Measurements from ENCODE around the gene CLDN20. TPM values are rescaled to one million over a fixed set of nuclear protein-coding genes. Genes with fewer than 3 reads are reported as not detected.
"Not testable (repeated sequence)": the region's sequence is repeated elsewhere in the genome, so short reads cannot be mapped to it uniquely, and the experiment has no call there.

The CLDN20 gene
- total RNA-seq, 2 experiments from 2014 or later = not detected

DNA sequence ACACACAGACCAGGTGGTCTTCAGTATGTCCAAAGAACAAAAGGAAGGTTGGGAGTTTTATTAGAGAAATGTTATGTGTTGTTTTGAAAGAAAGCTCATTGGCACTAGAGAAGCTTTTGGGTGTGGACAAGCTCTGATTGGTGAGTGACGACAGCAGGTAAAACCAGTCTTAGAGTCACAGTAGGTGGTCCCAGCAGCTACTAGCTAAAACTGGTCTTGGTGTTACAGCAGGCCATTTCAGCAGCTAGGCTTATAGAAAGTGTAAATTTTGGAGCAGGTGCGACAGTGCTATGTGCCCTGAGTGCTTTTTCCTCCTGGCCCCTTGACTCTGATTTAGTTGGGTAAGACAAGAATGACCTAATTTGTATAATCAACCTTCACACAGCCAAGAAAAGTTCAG, 3.6 kb downstream of the CLDN20 start:
- Mint-ChIP-seq H3K9me3 (no peaks in the 10 kb centered on the region), H3K27me3 (no peaks in the 10 kb centered on the region), H3K36me3 (peaks cover 18% of the 10 kb centered on the region), H3K27ac (no peak overlapping the region), H3K4me1 (peaks cover 3% of the 10 kb centered on the region), H3K4me3 (no peak overlapping the region)
- ATAC-seq (ENCODE audit: low read depth) (no peak), DNase-seq (no peak)
- POLR2A ChIA-PET = interaction anchor here (1.0 kb wide), 1 partner anchor 13 kb away, joined by 7 read pairs; no protein-coding TSS in a partner anchor

DNA sequence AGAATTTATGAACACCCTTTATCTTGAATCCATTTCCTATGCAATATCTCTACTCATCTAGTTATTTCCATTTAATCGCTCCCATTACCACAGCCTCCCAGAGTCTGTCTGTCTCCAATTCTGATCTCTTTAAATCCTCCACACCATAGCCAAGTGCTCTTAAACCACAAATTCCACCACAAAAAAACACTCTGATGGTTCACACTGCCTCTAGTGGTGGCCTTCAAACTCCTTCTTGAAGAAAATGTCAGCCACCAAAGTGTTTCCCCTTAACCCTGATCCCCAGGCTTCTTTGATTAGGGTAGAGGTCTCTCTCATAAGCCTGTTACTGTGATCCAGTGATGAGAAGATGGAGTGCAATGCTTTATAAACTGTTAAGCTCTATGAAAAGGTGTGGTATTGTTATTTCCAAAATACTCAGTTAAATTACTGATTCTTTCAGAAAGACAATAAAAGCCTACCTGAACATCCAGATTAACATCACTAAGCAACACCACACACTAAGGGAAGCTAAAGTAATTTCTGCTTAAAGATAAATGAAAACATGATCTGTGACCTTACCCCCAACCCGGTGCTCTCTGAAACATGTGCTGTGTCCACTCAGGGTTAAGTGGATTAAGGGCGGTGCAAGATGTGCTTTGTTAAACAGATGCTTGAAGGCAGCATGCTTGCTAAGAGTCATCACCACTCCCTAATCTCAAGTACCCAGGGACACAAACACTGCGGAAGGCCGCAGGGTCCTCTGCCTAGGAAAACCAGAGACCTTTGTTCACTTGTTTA, 4.5 kb downstream of the CLDN20 start:
- Mint-ChIP-seq H3K36me3 (peaks cover 18% of the 10 kb centered on the region), H3K27ac (peak overlapping the region; percentile 4)
- peak; percentile 54 for ATAC-seq (ENCODE audit: low read depth)
- POLR2A ChIA-PET, H3K27me3 Mint-ChIP-seq, DNase-seq, H3K4me1 Mint-ChIP-seq, H3K4me3 Mint-ChIP-seq, H3K9me3 Mint-ChIP-seq: not testable (repeated sequence)

- ATAC-seq (ENCODE audit: low read depth) = no peak
- POLR2A ChIA-PET = no interaction called here
- Mint-ChIP-seq H3K27ac (no peak overlapping the region), H3K9me3 (no peaks in the 10 kb centered on the region), H3K36me3 (peaks cover 17% of the 10 kb centered on the region), H3K4me1 (peaks cover 6% of the 10 kb centered on the region), H3K27me3 (no peaks in the 10 kb centered on the region), H3K4me3 (no peak overlapping the region)
- DNase-seq = no peak
Measured at GRCh38 chr6:155269765-155270164, 6.0 kb downstream of the CLDN20 start.

DNA sequence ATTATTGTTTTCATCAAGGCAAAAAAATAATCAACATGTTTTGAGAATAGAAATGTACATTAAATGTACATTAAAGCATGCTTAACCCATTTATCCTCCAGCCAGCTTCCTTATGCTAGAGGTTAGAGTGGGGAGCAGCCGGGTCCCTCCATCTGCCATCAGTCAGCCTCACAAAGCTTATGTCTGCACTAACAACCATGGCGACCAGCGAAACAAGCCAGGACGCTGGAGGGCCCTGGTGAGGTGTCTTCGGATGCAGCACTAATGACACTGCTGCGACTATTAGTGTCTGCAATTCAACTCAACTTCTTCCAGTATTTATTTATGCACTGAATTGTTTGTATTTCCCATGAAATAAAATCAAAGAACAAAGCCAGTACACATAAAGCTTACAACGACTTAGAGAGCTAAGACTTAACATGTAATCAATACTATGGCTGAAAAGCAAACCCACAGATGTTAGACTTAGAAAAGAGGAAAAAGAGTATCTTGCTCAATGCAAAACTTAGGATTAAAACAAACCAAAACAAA, 6.8 kb downstream of the CLDN20 start:
- H3K36me3 Mint-ChIP-seq = peaks cover 22% of the 10 kb centered on the region
- ATAC-seq (ENCODE audit: low read depth) = no peak
- H3K4me1 Mint-ChIP-seq = peaks cover 6% of the 10 kb centered on the region
- POLR2A ChIA-PET = no interaction called here
- H3K27me3 Mint-ChIP-seq = no peaks in the 10 kb centered on the region
- no peak overlapping the region for H3K27ac Mint-ChIP-seq
- no peaks in the 10 kb centered on the region for H3K9me3 Mint-ChIP-seq
- DNase-seq = no peak
- H3K4me3 Mint-ChIP-seq = no peak overlapping the region

DNA sequence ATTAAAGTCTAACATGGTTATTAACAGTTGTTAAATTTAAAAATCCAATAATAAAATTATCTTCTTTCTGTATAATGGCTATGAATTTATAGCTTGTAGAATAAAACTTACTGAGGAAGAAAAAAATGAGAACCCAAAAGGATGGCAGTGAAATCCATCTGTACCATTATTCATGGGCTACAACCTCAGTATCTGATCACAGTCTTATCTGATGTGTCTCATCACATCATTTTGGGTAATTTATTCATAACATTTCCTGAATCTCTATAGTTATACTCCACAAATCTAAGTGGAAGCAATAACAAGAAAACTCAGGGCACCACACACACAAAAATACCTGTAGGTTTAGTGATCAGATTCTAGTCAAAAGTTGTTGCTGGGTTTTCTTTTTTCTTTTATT, 7.3 kb downstream of the CLDN20 start:
- no peak for ATAC-seq (ENCODE audit: low read depth)
- Mint-ChIP-seq H3K9me3 (no peaks in the 10 kb centered on the region), H3K36me3 (peaks cover 25% of the 10 kb centered on the region), H3K4me1 (peaks cover 6% of the 10 kb centered on the region), H3K27ac (no peak overlapping the region), H3K4me3 (no peak overlapping the region), H3K27me3 (no peaks in the 10 kb centered on the region)
- no peak for DNase-seq
- POLR2A ChIA-PET = no interaction called here

GRCh38 chr6:155272353-155273232, 8.8 kb downstream of the CLDN20 start:
- POLR2A ChIA-PET = interaction anchor here (0.9 kb wide), 1 partner anchor 14 kb away, joined by 3 read pairs; no protein-coding TSS in a partner anchor
- Mint-ChIP-seq H3K36me3 (peaks cover 22% of the 10 kb centered on the region), H3K27me3 (no peaks in the 10 kb centered on the region), H3K9me3 (no peaks in the 10 kb centered on the region), H3K4me1 (peaks cover 6% of the 10 kb centered on the region), H3K27ac (no peak overlapping the region), H3K4me3 (no peak overlapping the region)
- ATAC-seq (ENCODE audit: low read depth) = no peak
- no peak for DNase-seq

- POLR2A ChIA-PET = no interaction called here
- no peak overlapping the region for H3K4me3 Mint-ChIP-seq
- no peak for ATAC-seq (ENCODE audit: low read depth)
- no peak for DNase-seq
- no peaks in the 10 kb centered on the region for H3K27me3 Mint-ChIP-seq
- H3K4me1 Mint-ChIP-seq = peaks cover 2% of the 10 kb centered on the region
- H3K9me3 Mint-ChIP-seq = no peaks in the 10 kb centered on the region
- no peak overlapping the region for H3K27ac Mint-ChIP-seq
- H3K36me3 Mint-ChIP-seq = peaks cover 24% of the 10 kb centered on the region
Measured at GRCh38 chr6:155273431-155273830, 9.6 kb downstream of the CLDN20 start.

GRCh38 chr6:155274106-155274505, 10.3 kb downstream of the CLDN20 start:
- H3K4me3 Mint-ChIP-seq = no peak overlapping the region
- no peak overlapping the region for H3K27ac Mint-ChIP-seq
- H3K27me3 Mint-ChIP-seq = no peaks in the 10 kb centered on the region
- H3K9me3 Mint-ChIP-seq = no peaks in the 10 kb centered on the region
- POLR2A ChIA-PET = no interaction called here
- peaks cover 2% of the 10 kb centered on the region for H3K4me1 Mint-ChIP-seq
- H3K36me3 Mint-ChIP-seq = peaks cover 24% of the 10 kb centered on the region
- no peak for DNase-seq
- ATAC-seq (ENCODE audit: low read depth) = no peak

GRCh38 chr6:155274533-155274932, 10.7 kb downstream of the CLDN20 start:
- Mint-ChIP-seq H3K4me1 (peaks cover 2% of the 10 kb centered on the region), H3K4me3 (no peak overlapping the region), H3K9me3 (no peaks in the 10 kb centered on the region), H3K36me3 (peaks cover 28% of the 10 kb centered on the region), H3K27ac (no peak overlapping the region), H3K27me3 (no peaks in the 10 kb centered on the region)
- POLR2A ChIA-PET = no interaction called here
- DNase-seq (no peak), ATAC-seq (ENCODE audit: low read depth) (no peak)

DNA sequence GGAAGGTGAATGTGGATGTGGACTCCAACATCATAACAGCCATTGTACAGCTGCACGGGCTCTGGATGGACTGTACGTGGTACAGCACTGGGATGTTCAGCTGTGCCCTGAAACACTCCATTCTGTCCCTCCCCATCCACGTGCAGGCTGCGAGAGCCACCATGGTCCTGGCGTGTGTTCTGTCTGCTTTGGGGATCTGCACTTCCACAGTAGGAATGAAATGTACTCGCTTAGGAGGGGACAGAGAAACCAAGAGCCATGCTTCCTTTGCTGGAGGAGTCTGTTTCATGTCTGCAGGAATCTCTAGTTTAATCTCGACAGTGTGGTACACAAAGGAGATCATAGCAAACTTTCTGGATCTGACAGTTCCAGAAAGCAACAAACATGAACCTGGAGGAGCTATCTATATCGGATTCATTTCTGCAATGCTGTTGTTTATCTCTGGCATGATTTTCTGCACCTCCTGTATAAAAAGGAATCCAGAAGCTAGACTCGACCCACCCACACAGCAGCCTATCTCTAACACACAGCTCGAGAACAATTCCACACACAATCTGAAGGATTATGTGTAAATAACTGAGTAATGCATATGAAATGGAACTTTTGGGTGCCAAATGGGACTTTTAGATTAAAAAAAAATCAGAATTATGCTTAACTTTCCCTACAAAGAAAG, 12.1 kb downstream of the CLDN20 start:
- no peak for DNase-seq
- Mint-ChIP-seq H3K4me1 (peaks cover 6% of the 10 kb centered on the region), H3K9me3 (no peaks in the 10 kb centered on the region), H3K36me3 (peaks cover 27% of the 10 kb centered on the region), H3K4me3 (no peak overlapping the region), H3K27ac (no peak overlapping the region), H3K27me3 (no peaks in the 10 kb centered on the region)
- no peak for ATAC-seq (ENCODE audit: low read depth)
- POLR2A ChIA-PET = no interaction called here

- Mint-ChIP-seq H3K27me3 (no peaks in the 10 kb centered on the region), H3K4me1 (peaks cover 6% of the 10 kb centered on the region), H3K27ac (no peak overlapping the region), H3K4me3 (no peak overlapping the region), H3K36me3 (peaks cover 27% of the 10 kb centered on the region), H3K9me3 (no peaks in the 10 kb centered on the region)
- DNase-seq (no peak), ATAC-seq (ENCODE audit: low read depth) (no peak)
- POLR2A ChIA-PET = no interaction called here
Measured at GRCh38 chr6:155276638-155277037, 12.8 kb downstream of the CLDN20 start.

- peaks cover 33% of the 10 kb centered on the region for H3K36me3 Mint-ChIP-seq
- no peak overlapping the region for H3K4me3 Mint-ChIP-seq
- H3K27ac Mint-ChIP-seq = no peak overlapping the region
- H3K27me3 Mint-ChIP-seq = no peaks in the 10 kb centered on the region
- POLR2A ChIA-PET = no interaction called here
- H3K4me1 Mint-ChIP-seq = peaks cover 4% of the 10 kb centered on the region
- DNase-seq (no peak), ATAC-seq (ENCODE audit: low read depth) (no peak)
- H3K9me3 Mint-ChIP-seq = no peaks in the 10 kb centered on the region
Measured at GRCh38 chr6:155278319-155279049, 14.7 kb downstream of the CLDN20 start.

DNA sequence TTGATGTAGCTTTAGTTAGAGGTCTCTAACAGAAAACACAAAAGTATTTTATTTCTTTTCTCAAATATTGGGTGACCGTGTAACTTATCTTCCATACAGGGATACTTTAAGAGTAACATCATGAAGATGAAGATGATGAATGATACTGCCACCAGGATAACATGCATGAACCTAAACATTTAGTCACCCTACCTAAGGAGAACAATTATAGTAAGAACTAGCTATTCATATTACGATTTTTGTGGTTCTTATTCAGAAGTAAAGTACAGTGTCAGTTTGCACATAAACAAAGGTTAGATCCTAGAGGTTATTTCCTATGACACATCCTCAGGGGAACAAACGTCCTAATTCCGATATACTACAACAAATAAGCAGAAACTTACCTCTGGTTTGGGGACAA, 21.0 kb downstream of the CLDN20 start:
- H3K27ac Mint-ChIP-seq = no peak overlapping the region
- H3K36me3 Mint-ChIP-seq = peaks cover 35% of the 10 kb centered on the region
- H3K4me1 Mint-ChIP-seq = peaks cover 3% of the 10 kb centered on the region
- H3K9me3 Mint-ChIP-seq = no peaks in the 10 kb centered on the region
- POLR2A ChIA-PET = no interaction called here
- H3K27me3 Mint-ChIP-seq = no peaks in the 10 kb centered on the region
- ATAC-seq (ENCODE audit: low read depth) = no peak
- no peak overlapping the region for H3K4me3 Mint-ChIP-seq
- no peak for DNase-seq
